HUDEP-2 (cell line): Measurements from ENCODE around the gene BST1.
"Not testable (repeated sequence)": the region's sequence is repeated elsewhere in the genome, so short reads cannot be mapped to it uniquely, and the experiment has no call there.

Source experiments
- DNase-seq, 76 experiments: peaks; one replicate each; lab custom pipeline; 2025; ENCODE audit not compliant: unreplicated experiment in 76 of 76; lab: John Stamatoyannopoulos, UW

The BST1 gene

DNA sequence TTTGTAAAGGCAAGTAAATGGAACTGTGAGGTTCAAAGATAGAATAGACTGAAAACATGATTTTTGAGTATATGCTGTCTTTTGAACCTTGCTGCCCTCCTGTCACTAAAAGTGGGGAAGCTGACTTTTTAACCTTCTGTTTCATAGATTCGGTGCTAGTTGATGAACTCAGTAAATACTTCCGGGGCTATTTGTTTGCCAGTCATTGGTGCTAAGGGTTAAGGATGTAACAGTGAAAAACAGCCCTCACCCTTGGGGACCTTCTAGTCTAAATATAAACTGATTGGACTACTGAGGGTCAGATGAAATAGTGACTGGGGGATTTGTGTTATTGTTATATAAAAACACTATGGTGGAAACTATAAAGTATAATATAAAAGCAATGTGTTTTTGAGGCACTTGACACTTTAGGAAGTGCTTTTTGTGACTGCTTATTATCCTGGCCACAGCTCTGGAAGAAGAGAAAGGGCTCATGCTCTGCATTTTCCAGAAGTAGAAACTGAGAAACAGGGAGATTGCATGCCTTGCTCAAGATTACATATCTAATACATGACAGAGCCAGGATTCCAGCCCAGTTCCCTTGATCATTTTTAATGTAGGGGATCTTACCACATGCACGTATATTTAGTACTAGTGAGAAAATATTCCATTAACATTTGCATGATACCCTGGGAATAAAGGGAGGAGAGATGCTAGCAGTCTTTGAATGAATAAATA lies 3.9 kb downstream of the BST1 start:
- no peak for DNase-seq

DNA sequence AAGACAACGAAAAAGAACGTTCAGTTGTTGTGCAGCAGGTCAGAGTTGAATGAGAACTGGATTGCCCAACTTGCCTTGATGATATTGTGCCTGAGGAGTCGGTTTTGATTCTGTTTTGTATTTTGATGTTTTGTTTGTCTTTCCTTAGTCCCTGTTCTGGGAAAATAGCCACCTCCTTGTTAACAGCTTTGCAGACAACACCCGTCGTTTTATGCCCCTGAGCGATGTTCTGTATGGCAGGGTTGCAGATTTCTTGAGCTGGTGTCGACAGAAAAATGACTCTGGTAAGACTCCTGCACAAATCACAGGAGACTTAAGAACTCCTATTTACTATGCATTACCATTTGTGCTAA lies 4.5 kb downstream of the BST1 start:
- DNase-seq: no peak

DNA sequence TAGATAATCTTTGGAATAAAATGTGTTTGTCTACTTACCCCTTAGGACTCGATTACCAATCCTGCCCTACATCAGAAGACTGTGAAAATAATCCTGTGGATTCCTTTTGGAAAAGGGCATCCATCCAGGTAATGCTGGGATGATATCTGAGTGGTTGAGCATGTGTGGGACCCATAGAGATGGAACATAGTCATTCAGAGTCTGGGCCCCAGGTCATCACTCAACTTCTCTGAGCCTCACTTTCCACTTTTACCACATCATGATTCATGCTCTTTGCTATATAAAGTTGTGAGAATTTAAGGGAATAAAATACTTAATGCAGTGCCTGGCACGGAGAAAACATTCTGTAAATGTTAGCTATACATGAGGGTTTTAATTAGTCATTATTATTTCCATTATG lies 8.9 kb downstream of the BST1 start:
- DNase-seq: no peak

DNA sequence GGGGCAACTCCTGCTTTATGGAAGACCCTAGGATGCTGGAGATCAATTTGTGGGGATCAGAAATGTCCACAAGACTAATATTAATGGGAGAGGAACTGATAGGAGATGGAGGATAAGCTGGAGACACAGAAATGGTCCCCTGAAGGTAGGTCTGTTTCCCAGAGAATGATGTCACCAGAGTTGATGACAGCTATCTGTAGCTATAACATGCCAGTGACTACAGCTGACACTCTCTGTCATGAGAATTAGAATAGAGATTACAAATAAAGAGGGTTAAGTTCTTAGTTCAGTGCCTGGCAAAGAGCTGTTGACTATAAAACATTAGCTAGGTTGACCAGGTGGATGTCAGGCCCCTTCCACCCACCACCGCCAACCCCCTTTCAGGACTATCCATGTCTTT lies 9.3 kb downstream of the BST1 start:
- DNase-seq: no peak

DNA sequence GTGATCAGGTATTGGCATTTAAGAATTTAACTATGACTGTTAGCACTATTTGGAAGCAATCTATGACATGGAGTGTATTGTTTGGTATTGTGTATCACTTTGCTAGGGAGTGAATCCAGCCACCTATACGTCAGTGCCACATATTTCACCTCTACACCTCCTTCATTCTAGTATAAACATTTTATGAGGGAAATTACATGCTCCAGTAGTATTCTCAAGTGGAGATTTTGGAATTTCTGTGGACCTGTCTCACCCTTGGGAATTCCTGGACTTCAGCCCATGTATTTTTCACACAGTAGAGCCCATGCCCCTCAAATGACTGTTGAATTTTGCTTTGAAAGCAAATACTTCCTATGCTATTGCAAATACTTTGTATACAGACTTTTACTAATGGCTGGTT lies 11.3 kb downstream of the BST1 start:
- no peak for DNase-seq

DNA sequence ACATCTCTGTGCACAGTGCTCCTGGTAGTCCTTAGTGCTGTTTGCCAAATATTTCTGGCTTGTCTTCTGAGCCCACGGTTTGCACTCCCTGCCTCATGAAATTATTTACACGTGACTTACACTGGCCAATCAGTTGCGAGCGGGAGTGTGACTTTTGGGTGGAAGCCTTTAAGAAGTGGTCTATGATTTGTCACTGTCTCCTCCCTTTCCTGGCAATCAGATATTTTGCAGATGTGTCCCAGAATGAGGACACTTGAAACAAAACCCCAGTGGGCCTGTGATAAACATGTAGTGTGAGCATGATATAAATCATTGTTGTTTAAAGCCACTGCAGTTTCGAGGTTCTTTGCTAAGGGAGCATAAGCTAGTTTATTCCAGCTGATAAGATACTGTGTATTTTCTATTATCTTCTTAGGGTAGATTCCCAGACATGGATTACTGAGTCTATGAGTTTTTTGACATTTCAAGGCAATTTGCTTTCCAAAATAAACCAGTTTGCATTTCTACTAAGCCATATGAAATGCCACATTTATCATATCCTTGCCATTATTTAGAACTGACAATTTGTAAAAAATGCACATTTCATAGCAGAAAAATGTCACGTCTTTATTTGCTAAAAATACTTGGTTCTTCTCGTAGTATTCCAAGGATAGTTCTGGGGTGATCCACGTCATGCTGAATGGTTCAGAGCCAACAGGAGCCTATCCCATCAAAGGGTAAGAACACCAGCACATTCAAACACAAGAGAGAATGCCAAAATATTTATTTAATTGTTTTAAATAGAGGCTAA lies 12.0 kb downstream of the BST1 start:
- peak in 4 of 76 experiments; percentile 0 to 24 (median 8) for DNase-seq

DNA sequence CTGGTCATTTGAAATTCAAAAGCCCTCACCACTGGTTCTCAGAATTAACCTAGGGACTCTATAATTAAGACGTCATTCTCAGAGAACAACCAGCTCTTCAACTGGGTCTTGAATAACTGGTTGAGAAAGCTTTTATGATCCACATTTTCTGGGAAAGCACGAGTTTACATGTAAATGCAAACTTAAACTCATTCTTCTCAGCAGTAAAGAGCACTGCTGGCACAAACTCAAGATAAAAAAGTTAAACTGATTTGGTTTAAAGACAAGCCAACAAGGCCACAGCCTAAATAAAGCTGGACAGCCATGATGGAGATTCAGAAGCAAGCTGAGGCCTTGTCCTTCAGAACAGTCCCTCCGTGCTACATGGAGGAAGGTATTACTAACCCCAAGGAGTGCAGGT lies 13.2 kb downstream of the BST1 start:
- no peak for DNase-seq

DNA sequence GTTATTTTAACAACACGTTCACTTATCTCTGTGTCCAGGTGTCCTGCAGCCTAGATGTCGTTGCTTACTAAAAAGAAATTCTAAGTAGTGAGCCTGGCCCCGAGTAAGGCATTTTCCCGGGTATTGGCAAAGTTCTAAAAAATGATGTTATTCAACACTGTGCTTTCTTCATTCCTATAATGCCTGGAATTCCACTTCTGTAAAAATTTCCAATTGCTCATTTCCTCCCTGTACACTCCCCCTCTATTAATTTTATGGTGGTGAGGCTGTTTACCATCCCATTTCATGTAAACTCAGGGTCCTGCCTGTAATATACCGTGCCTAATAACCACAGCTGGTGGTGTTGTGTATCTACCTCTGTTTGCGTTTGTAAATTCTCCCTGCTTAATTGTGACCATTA lies 14.2 kb downstream of the BST1 start:
- DNase-seq: no peak

DNA sequence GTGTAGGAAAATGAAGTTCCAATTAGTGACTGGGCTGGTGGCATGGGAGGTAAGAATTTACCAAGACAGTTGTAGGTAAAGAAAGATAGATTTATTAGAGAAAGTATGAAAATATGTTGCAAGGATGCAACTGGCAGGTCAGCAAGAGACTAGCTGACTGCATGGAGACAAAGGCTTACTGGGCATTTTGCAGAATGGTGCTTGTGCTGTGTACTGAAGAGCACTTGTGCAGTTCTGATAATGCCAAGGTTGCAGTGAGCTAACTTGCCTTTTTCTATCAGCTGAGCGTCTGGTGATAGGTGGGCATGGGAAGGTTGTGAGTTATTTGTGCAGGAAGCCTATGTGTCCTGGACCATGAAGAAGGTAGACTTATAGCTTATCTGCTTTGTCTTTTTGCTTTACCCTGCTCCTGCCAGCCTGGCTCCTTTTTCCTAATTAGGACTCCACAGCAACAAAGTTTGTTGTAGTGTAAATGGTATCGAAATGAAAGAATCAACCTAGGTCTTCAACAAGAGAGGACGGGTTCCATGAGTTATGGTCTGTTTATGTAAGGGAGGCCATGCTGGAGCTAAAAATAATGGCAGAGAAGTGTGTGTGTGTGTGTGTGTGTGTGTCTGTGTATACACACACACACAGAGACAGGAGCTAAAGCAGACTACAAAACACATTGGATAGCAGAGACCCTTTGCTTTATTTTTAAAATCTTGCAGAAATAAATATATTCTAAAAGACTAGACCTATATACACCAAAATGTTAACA lies 15.0 kb downstream of the BST1 start:
- DNase-seq: no peak

DNA sequence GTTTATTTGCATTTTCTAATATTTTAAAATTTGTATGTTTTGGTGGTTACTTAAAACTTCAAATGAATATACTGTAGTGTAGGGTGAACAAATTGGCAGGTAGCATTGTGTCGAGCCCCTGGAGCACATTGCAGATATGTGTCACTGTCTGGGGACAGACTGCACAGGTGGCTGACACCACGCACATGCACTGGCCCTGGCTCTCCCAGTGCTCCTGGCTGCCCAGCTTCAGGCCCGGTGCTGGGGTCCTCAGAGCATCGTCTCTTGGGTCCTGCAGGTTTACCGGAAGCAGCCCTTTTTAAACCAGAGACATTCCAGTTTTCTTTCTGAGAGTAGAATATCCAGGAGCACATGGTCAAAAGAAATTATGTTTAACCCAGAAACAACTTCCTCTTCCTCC lies 15.6 kb downstream of the BST1 start:
- no peak for DNase-seq

DNA sequence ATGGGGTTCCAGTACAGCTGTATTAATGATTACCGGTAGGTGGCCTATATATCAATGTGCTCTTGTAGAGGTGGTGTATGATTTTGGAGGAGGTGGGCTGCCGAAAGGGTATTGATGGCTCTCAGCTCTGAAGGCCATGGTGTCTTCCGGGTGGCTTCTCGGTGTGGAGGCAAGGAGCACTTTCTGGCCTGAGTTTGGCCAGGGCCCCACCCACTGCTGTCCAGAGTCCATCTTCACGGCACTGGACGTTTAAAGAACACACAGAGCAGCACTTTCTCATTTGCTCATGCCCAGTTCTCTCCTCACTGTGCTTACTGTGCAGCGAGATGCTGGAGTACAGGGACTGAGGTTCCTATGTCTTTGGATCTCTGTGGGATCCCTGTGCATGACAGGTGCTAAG lies 16.1 kb downstream of the BST1 start:
- no peak for DNase-seq

DNA sequence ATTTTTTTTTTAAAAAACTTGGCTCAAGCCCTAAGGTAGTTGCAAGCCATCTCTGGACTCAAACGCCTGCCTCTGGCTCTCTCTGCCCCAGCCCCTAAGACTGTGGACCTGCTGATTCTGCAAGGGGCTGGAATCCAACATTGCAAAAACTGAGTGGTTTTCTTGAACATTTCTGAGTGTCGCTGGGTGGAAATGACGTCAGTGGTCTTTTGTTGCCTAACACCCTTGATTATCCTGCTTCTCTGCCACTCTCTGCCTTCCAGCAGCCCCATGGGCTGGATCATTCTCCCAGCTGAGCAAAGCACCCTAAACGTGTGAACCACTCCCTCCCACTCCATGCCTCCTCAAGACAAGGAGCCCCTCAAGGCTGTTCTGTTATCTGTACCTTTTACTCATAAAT lies 16.6 kb downstream of the BST1 start:
- DNase-seq: no peak

DNA sequence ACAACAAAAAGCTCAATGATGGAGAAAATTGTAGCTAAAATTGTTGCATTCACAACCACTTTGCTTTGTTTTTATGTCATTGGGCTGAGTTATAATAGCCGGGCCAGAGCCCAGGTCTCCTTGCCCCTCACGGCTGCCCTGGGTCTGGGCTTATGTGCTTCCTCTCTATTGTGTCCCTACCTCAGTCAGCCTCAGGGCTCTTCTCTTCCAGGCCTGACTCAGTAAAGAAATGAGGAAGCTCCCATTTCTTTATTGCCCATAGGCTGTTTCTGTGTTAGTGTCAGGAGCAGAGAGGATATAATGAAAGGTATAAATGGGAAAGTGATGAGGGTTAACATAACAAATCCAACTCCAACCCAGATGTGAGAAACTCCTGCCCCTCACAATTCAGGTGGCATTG lies 18.0 kb downstream of the BST1 start:
- no peak for DNase-seq

DNA sequence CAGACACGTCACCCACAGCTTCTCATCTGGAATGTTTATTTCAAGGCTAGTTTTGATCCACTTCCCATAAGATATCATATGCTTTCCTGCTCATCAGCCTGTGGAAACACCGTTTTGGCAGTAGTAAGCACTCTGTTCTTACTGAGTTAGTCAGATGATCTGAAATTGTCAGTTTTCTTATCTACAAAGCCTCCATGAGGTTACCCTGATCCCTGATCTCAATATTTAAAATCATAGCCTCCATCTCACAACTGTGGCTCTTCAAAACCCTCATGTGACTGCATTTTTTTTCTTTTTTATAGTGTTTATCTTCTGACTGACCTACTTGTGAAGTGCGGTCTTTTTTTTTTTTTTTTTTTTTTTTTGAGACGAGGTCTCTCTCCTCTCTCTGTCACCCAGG lies 22.7 kb downstream of the BST1 start:
- DNase-seq: no peak

DNA sequence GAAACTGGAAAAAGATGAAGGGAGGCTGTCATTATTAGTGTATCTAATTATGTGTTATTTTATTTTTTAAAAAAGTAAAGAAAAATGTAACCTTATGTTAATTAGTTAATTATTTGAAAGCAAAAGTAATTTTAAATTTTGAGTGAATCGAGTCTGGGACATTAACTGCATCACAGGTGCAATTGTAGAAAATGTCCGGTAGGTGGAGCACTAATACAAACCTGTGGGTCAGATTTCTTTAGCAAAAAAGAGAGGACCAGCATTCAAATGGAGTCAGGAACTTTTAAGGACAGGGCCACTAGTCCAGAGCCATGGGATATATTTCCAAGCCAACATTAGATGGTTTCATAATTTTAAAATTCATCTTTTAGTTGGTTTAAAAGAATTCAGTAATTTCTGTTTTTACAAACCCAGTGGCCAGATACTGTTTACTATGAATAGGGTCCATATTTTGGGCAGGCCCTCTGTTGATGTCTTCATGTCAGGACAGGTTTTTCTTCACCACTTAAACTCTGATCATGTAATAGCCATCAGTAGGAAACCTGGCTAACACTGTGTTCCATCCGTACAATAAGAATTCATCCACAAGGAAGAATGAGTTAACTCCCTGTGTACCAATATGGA lies 27.2 kb downstream of the BST1 start:
- DNase-seq: peak in 14 of 76 experiments; percentile 1 to 35 (median 6)

DNA sequence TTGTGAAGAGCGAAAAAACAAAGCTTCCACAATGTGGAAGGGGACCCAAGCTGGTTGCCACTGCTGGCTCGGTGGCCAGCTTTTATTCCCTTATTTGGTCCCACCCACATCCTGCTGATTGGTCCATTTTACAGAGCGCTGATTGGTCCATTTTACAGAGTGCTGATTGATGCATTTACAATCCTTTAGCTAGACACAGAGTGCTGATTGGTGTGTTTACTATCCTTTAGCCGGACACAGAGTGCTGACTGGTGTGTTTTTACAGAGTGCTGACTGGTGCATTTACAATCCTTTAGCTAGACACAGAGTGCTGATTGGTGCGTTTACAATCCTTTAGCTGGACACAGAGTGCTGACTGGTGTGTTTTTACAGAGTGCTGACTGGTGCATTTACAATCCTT lies 30.2 kb downstream of the BST1 start:
- not testable (repeated sequence) for DNase-seq

DNA sequence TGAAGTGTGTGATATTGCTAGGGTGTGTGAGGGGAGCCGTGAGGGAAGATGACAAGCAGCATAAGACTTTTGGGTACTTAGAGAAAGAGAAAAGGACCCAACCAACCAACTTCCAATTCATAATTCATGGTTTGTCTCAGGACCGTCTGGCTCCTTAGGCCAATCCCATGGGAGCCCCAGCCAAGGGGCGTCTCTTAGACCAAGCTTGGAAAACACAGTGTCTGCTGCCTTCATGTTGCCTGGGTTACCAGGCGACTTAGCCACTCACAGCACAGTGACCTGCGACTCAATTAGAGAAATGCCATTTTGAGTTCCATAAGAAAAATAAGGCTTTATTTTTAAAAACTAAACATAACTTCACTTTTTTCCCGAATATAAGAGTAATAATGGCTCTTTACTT lies 32.7 kb downstream of the BST1 start:
- no peak for DNase-seq

DNA sequence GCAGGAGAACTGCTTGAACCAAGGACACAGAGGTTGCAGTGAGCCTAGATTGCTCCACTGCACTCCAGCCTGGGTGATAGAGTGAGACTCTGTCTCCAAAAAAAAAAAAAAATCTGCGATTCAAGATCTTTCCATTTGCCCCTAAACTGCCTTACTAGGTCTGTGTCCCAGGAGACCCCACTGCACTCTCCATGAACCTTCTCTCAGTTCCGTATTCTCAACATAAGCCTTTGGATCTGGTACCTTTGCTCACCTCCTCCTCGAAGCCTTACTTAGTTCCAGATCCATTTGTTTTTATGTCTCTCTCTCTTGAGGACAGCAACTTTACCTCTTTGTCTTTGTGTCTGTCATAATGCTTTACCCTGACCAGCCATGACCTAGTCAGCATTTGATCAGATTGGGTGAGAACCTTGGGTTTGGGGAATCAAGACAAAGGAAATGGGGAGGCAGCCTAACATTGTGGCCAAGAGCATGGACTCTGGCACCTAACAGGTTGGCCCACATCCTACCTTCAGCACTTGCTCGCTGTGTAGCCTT lies 33.7 kb downstream of the BST1 start:
- DNase-seq: no peak

DNA sequence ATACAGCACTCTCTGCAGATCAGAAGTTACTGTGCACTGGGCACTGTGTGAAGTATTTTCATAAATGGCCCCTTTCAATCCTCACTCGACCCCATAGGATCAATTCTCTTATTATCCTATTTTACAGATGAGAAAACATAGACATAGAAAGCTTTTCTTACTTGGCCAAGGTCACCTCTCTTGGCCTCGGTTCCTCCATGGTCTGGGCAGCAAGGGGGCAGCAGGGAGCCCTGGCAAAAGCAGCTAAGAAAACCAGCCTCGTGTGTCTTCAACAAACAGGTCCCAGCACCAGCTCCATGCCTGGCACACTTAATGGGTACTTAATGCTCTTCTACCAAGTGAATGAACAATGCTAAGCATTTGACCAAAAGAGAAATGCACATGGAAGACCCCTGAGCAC lies 34.4 kb downstream of the BST1 start:
- no peak for DNase-seq

DNA sequence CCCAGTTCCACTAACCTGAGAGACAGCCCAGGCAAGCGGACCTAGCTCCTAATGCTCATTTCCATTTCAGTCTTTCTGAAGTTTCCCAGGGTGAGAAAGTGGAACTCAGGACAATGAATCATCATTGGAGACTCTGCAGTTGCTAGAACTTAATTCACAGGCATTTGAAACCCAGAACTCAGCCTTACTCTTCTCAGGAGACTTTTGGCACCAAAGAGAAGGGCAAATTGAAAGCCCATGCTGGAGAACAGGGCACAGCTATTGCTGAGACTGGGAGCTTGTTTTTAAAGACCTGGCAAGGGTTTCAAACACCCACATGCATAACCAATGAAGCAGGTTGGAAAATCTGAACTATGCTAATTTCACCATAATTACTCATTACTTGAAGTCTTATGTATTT lies 36.0 kb downstream of the BST1 start:
- DNase-seq: no peak

DNA sequence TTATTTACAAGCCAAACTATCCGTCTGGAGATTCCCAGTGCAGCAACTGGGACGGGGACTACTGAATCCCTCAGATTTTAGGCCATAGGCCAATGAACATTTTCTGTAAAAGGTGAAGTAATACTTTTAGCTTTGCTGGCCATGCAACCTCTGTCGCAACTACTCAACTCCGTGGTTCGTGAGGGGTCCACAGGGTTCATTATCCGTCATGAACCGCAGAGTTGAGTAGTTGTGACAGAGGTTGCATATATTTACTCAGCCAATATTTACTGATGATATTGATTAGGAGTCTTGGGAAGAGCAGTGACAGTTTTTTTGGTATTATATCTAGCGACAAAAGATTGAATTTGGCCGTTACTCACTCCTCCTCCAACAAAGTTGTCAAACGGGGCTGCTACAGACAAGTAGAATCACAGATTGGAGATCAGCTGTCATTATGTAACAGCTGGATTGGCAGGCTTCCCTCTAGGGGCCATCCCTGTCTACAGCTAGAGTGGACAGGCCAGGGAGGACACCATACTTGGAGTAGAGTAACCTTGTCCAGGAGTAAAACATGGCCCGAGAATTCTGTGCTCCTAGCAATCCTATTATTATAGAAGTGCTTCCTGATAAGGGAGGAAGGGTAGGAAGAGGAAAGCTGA lies 38.0 kb downstream of the BST1 start:
- no peak for DNase-seq
